GM19043 (cell line): ENCODE results near the gene TERB2.
"Not testable (repeated sequence)": the region's sequence is repeated elsewhere in the genome, so short reads cannot be mapped to it uniquely, and the experiment has no call there.

Source experiments
- ATAC-seq: cut with Tn5 transposase; IDR thresholded peaks from one replicate; pipeline ENCODE4 v1.9.1; 2021; ENCODE audit warnings: low read depth; ENCODE audit not compliant: unreplicated experiment

Gene TERB2, protein sequence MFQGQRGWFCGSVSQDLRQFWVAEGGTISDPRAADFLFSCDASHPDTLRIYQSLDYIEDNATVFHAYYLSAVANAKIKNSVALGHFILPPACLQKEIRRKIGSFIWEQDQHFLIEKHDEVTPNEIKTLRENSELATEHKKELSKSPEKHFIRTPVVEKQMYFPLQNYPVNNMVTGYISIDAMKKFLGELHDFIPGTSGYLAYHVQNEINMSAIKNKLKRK

DNA sequence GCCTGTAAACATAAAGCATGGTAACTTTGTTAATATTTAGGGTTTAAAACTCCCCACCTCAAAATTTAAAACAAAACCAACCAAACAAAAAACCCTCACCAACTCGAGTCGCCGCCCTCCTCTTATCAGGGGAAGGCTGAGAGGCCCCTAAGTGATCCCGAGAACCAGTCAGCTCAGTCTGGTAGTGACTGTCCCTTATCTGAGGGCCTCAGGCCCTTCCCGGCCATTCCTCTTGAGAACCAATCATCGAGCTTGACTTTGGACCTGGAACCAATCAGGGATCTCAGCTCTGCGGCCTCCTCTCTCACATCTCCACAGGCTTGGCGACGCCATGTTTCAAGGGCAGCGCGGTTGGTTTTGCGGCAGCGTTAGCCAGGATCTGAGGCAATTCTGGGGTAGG, at the start of gene TERB2:
Gene TERB2 (plus strand): TSS at position 300 of the 400 bp plus-strand sequence. CDS start 32 bp downstream, at position 332.
- ATAC-seq, result no peak

DNA sequence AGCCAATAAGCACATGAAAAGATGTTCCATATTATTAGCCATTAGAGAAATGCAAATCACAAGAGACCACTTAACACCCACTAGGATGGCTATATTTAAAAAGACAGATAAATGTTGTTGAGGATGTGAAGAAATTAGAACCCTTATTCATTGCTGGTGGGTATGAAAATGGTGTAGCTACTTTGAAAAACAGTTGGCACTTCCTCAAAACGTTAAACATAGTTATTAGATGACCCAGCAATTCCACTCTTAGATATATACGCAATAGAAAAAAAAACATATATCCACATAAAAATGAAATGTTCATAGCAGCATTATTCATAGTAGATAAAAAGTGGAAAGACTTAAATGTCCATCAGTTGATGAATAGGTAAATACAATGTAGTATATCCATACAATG, 47.1 kb upstream of the TERB2 start:
- ATAC-seq, result no peak

DNA sequence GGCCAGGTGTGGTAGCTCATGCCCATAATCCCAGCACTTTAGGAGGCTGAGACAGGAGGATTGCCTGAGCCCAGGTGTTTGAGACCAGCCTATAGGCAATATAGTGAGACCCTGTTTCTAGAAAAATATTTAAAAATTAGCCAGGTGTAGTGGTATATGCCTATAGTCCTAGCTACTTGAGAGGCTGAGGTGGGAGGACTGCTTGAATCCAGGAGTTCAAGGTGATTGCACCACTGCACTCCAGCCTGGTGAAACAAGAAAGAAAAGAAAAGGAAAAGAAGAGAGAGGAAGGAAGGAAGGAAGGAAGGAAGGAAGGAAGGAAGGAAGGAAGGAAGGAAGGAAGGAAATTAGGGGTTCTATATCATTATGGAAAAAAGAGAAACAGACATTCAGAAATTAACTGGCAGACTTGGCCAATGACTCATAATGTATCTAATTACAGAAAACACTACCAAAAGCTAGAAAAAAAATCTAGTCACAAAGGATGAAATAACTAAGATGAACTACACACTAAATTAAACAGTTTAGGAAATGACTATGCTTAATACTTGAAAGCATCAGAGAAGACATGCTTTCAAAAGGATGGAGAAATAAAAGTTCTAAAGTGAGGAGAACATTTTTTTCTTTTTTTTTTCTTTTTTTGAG, 45.4 kb upstream of the TERB2 start:
- ATAC-seq, result no peak

DNA sequence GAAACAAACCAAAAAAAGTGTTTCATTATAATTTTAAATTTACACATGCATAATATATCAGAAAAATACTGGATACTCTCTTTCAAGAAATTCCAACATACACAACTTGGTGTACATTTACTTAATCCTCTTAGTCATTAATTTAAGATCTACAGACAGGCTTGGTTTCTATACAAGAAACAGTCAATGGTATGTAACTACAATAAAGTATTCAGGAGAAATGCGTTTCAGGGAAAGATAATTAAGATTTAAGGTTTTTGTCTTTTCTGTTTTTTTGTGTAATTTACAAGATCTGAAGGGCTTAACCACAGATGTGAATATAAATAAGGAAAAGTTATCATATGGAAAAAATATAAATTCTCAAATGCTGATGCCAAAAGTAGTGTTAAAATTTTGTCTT, 44.3 kb upstream of the TERB2 start:
- not testable (repeated sequence) for ATAC-seq

DNA sequence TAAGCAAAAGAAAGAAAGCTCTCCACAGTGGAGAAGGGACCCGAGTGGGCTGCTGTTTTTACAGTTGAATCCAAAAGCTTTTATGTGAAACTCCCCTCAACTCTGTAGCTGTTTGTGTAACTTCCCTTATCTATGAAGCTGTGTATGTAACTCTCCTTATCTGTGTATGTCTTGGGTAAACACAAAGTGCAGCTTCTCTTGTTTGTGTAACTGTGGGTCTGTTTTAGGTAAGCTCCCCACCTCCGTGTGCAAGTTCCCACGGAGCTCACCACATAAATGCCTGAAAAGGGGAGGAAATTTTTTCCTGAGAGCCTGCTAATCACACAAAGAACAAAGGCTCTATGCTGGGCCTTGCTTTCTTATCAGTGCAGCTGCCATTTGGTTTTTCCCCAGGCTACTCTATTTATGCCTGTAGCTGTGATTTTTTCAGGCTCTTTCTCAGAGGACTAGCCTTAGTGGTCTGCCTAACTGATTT, 43.5 kb upstream of the TERB2 start:
- ATAC-seq, result not testable (repeated sequence)

DNA sequence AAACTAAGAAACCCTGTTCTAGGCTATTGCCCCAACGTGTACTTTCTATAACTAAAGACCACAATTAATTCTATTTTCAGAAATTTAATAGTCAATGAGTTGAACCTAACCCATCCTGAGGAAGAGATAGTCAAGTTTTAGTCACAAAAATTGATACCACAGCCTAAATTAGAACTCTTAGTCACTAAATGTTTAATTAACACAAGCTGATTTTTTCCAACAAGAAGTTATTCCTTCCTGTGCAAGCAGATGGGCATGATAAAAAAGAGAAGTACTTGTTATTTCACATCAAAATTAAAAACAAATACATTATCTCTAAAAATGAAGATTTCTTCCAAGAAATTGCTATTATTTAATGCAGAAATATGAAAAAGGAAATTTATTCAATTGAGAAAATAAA, 38.4 kb upstream of the TERB2 start:
- ATAC-seq, result no peak

DNA sequence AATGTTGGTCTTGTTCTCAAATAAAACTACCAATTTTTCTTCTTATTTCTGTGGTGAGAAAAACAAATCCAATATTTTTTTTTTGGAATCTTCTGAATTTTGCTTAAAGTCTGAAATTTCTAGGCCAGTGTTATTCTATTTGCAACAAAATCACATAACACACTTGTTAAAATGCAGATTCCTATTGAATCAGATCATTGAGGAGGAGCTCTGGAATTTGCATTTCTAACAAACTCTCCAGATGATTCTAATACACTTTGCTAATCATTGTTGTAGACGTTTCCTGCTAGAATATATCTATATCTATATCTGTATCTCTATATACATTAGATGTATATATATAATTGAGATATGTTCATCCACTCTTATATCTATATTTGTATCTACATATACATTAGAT, 27.8 kb upstream of the TERB2 start:
- not testable (repeated sequence) for ATAC-seq

DNA sequence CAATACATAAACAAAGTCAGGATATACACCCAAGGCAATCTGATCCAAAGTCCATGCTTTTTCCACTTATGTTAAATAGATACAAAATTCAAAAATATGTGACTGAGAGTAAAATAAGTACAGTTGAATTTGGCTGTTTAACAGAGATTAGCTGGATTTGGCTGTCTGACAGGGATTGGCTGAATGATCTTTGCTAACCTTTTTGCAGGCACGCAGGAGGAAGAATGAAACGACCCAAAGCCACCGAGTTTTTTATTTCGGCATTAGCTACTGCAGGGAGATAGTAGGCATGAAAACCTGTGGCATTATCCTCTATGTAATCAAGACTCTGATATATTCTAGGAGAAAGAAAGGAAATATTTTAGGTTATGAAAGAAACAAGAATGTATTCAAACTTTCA, 26.2 kb upstream of the TERB2 start:
- ATAC-seq, result not testable (repeated sequence)

DNA sequence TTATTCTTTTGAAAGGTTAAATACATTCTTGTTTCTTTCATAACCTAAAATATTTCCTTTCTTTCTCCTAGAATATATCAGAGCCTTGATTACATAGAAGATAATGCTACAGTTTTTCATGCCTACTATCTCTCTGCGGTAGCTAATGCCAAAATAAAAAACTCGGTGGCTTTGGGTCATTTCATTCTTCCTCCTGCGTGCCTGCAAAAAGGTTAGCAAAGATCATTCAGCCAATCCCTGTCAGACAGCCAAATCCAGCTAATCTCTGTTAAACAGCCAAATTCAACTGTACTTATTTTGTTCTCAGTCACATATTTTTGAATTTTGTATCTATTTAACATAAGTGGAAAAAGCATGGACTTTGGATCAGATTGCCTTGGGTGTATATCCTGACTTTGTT, 1.8 kb downstream of the TERB2 start:
- not testable (repeated sequence) for ATAC-seq

DNA sequence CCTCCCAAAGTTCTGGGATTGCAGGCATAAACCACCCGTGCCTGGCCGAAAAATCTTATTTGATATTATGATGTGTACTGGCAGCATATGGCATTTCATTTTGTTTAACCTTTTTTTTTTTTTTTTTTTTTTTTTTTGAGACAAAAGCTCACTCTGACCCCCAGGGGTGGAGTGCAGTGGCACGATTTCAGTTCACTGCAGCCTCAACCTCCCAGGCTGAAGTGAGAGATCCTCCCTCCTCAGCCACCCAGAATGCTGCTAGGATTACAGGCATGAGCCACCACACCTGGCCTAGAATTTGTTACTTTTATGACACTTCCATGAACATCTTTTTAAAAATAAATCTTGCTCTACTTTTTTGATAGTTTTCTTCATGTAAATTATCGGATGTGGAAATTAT, 12.0 kb downstream of the TERB2 start:
- ATAC-seq, result no peak

DNA sequence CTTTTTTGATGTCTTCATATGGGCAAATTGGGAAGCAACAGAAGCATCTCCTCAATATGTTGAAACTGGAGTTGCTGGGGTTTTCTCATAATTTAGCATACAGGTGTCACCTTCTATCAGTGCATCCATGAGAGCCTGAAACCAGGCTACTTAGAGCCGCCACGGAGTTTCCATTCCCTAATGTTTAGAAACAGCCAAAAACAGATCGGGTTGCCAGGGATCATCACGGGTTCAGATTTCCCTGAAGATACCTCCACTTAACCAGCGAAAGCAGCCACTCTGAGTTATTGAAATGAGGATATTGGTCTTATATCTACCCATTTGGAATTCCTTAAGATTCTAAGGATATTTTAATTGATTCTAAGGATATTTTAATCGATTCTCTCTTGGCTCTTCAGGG, 14.5 kb downstream of the TERB2 start:
- no peak for ATAC-seq

DNA sequence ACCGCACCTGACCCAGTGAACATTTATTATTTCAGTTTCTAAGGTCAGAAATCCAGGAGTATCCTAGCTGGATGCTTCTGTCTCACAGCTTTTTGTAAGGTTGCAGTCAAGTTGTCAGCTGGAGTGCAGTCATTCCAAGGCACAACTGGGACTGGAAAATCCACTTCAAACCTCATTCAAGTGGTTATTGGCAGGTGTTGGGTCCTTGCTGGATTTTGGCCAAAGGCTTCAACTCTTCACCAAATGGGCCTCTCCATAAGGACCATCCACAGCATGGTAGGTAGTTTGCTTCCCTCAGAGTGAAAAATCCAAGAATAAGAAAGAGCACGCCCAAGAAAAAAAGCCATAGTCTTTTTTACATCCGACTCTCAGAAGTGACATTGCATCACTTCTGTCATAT, 19.7 kb downstream of the TERB2 start:
- not testable (repeated sequence) for ATAC-seq

DNA sequence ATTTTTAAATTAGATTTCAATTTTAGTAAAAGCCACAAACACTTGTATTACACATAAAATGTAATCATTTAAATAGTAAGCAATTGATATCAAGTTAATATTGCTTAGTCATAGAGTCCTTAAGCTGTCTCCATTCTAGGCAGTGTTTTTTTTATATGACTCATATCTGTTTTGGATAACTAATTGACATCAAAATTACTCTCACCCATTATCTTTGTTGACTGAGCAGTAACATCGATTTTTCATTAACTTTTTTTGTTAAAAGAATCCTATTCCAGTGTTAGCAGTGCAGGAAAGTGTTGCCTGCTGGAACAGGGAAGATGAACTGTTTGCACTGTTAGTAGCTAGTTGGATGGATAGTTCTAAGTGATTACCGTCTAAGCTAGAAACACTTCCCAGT, 21.3 kb downstream of the TERB2 start:
- not testable (repeated sequence) for ATAC-seq

DNA sequence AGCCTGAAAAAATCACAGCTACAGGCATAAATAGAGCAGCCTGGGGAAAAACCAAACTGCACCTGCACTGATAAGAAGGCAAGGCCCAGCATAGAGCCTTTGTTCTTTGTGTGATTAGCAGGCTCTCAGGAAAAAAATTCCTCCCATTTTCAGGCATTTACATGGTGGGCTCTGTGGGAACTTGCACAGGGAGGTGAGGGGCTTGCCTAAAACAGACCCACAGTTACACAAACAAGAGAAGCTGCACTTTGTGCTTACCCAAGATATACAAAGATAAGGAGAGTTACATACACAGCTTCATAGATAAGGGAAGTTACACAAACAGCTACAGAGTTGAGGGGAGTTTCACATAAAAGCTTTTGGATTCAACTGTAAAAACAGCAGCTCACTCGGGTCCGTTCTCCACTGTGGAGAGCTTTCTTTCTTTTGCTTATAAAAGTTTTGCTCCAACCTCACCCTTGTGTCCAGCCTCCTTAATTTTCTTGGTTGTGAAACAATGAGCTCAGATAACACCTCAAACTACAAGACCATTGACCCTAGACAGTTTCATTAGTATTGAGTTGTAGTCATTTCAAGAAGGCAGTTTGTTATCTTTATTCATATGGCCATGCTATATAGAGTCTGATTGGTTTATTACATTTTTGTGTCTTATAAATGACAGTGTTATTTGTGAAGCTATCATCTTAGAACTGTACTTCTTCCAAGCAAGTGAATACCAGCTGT, 23.3 kb downstream of the TERB2 start:
- not testable (repeated sequence) for ATAC-seq

DNA sequence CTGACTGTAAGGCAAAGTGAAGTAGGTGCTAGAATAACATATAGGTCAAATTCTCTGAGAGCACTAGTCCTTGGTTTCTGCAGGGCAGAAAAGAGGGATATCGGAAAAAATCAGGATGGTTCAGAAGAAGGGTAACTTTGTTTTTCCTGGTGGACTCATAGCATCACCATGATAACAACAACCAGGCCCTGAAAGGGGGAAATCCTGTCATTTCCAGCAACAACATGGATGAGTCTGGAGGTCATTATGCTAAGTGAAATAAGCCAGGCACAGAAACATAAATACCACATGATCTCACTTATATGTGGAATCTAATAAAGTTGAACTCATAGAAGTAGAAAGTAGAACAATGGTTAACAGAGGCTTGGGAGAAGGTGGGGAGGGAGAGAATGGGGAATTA, 27.7 kb downstream of the TERB2 start:
- not testable (repeated sequence) for ATAC-seq

DNA sequence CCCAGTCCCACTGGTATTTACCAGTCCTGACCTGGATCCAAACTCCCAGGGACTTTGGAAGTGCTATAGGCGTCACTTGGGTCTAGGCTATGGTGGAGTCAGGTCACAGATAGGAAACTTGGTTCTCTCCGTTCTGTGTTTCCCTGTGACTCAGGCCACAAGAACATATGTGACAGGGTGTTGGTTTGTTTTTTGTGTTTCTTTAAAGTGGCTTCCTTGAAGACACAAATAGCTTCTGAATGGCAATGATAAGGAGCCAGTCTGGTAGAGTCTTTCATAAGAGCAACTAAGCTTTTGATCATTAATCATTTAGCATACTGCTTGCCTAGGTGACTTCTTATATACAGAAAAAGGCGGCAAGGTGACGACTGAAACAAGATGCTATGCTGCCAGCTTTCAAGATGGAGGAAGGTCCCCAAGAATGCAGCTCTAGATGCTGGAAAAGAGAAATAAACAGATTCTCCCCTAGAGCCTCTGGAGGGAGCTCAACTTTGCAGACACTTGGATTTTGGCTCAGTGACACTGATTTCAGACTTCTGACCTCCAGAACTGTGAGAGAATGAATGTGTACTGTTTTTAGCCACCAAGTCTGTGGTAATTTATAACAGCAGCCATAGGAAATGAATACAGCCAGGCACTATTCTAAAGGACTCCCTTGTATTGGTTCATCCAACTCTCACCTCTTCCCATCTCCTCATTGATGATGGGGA, 30.0 kb downstream of the TERB2 start:
- ATAC-seq, result not testable (repeated sequence)

DNA sequence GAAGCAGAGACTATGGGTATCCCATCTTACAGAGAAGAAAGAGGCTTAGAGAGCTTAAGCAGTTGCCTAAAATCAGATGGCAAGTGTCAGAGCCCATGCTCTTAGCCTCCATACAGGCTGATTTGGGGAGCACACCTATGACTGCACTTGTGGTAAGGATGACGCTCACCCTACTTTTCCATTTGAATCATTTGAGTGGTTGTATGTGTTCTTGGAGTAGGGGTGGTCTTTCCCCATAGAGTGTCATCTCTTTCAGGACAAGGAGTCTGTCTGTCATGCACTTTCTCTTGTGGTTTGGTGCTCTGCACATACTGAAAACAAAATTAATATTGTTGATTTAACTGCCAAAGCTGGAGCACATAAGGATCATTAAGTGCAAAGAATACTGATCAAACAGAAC, 31.2 kb downstream of the TERB2 start:
- not testable (repeated sequence) for ATAC-seq

DNA sequence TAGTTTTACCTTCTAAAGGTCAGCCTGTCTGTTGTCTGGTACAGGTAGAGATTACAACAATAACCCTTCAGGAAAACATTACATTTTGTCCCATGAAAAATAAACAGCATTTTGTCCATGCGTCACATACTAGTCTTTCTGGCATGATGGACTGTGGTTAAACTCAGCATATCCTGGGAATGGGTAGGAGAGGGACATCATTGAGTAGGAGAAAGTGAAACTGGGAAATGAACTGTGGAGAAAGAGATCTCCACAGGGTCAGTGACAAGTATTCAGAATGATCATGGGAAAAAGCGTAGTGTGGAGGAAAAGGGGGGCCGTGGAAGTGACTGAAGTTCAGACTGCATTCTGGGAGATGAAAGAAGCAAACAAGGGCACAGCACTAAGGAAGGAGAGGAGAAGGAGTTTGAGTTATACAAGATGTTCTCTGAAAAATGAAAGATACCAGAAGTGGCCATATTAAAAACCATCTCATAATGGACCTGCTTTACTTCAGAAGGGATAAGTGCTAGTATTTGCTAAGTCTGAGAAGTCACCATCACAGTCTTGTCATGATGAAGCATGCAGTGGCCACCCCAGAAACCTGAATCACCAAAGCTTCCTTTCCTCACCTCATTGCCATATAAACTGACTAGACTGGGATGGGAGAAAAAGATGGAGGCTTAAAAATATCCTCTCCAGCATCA, 31.8 kb downstream of the TERB2 start:
- not testable (repeated sequence) for ATAC-seq

DNA sequence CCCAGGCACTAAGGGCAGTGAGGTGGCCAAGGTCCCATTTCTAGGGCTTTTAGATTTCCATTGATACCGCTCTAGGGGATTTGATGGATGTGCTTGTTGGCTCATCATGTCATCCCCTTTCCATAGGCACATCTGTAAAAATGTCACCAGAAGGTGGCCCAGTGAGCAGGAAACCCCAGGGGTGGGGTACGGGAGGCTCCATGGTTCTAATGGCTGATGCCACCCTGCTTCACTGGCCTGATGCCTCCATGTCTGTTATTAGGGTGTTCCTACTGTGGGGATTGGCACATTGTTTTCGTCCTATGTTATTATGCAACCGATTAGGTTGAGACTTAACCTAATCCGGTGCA, 32.4 kb downstream of the TERB2 start:
- ATAC-seq, result not testable (repeated sequence)

DNA sequence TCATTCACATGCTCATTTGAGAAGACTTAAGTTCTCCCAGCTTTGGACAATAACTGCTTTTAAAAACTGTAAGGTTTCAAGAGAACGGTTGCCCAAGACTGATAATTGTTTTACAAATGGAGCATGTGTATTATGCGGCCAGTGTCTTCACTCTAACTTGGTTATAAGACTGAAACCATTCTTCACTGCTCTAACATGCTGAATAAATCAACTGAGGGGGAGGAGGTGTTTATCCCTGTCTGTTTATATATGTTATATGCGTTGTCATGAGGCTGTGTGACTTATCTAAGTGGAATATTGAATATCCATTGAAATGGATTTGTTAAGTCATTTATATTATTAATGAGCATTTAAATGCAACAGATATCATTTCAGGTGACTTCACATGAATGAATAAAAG, 41.1 kb downstream of the TERB2 start:
- ATAC-seq, result not testable (repeated sequence)
